ENCODE measurements around the gene ST6GAL1. TPM values are rescaled to one million over a fixed set of nuclear protein-coding genes. Genes with fewer than 3 reads are reported as not detected.
"Not testable (repeated sequence)": the region's sequence is repeated elsewhere in the genome, so short reads cannot be mapped to it uniquely, and the experiment has no call there.

Gene ST6GAL1
- total and polyA plus RNA-seq, 4 donors, result 28.9 to 44.6 (median 34.6) TPM

DNA sequence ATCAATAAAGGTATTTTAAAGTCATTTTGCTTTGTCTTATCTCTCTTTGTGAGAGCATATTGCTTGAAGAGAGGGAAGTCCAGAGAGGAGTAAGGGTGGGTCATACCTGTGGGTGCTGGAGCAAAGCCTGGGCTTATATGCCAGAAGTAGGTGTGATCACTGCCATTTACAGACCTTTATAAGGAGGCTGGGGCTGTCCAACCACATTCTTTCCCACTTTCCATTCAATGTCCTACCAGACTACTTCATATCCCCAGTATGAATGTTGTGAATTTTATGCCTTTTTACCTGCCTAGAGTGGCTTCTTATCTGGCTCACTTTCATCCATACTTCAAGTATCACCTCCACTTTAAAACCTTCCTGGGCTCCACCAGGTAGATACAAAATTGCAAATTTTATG, 39.4 kb upstream of the ST6GAL1 start:
- DNase-seq (ENCODE audit: low read depth in 4 of 6, low spot score in 6 of 6), result no peak
- Histone ChIP-seq H3K27me3 (ENCODE audit: control insufficient read depth, insufficient read depth, low read length) (peaks cover 5% of the 10 kb centered on the region), H3K4me1 (ENCODE audit: control insufficient read depth, insufficient read depth, low read length) (no peaks in the 10 kb centered on the region), H3K9me3 (ENCODE audit: control insufficient read depth, insufficient read depth, low read length) (no peaks in the 10 kb centered on the region), H3K36me3 (ENCODE audit: control insufficient read depth, insufficient read depth, low read length) (no peaks in the 10 kb centered on the region), H3K4me3 (ENCODE audit: low read depth, low read length) (no peak overlapping the region), H3K27ac (ENCODE audit: low read depth, low read length) (no peak overlapping the region)

DNA sequence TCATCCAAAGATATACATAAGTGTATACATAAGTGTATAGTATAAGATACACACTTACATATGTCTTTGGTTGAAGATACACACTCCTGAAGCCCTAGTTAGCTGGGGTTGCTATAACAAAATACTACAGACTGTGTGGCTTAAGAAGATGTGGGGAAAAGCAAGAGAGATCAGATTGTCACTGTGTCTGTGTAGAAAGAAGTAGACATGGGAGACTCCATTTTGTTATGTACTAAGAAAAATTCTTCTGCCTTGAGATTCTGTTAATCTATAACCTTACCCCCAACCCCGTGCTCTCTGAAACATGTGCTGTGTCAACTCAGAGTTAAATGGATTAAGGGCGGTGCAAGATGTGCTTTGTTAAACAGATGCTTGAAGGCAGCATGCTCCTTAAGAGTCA, 37.3 kb upstream of the ST6GAL1 start:
- H3K4me3 ChIP-seq (ENCODE audit: low read depth, low read length); H3K27ac ChIP-seq (ENCODE audit: low read depth, low read length); H3K9me3 ChIP-seq (ENCODE audit: control insufficient read depth, insufficient read depth, low read length); H3K4me1 ChIP-seq (ENCODE audit: control insufficient read depth, insufficient read depth, low read length); H3K27me3 ChIP-seq (ENCODE audit: control insufficient read depth, insufficient read depth, low read length); DNase-seq (ENCODE audit: low read depth in 4 of 6, low spot score in 6 of 6); H3K36me3 ChIP-seq (ENCODE audit: control insufficient read depth, insufficient read depth, low read length): not testable (repeated sequence)
- no CpG with 5 or more reads among the region's 2 CpGs for WGBS (ENCODE audit: insufficient coverage)

DNA sequence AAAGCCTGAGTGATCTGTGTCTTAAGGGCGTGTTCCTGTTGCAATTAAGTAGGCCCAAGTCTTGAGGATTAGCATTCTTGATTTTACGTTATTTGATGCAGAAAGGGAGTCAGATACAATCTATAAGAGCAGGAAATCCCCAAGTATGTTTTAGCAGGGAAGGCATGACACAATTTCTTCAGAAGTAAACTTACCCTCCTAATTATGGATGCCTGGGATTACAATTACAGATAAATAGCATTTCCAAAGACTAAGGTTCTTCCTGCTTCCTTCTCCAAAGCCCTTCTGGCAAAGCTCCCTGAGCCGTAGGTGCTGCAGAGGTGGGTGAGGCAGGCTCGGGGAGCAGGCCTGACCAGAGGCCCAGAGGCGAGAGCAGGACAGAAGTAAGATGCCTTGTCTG, 34.9 kb upstream of the ST6GAL1 start:
- H3K4me3 ChIP-seq (ENCODE audit: low read depth, low read length), result no peak overlapping the region
- no peaks in the 10 kb centered on the region for H3K9me3 ChIP-seq (ENCODE audit: control insufficient read depth, insufficient read depth, low read length)
- no peaks in the 10 kb centered on the region for H3K36me3 ChIP-seq (ENCODE audit: control insufficient read depth, insufficient read depth, low read length)
- H3K4me1 ChIP-seq (ENCODE audit: control insufficient read depth, insufficient read depth, low read length), result no peaks in the 10 kb centered on the region
- no peaks in the 10 kb centered on the region for H3K27me3 ChIP-seq (ENCODE audit: control insufficient read depth, insufficient read depth, low read length)
- no peak for DNase-seq (ENCODE audit: low read depth in 4 of 6, low spot score in 6 of 6)
- no peak overlapping the region for H3K27ac ChIP-seq (ENCODE audit: low read depth, low read length)
- WGBS (ENCODE audit: insufficient coverage), result 95% methylated on average over 3 of the region's 5 CpGs

DNA sequence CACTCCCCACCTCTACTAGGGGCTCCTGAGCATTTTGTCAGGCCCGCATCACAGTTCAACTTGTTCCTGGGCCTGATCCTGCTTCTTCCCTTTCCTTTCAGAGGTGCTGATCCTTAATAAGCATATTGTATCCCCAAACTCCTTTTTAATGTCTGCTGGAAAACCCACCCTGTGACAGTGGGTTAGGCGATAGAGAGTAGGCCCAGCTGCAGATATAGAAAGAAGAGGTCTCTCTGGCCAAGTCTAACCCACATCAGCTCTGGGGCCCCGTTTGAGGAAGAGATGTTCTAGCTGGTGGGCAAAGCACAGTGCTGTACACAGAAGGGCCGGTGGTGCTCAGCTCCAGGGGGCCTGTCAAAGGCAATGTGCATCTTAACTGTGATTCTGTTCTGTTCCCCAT, 34.3 kb upstream of the ST6GAL1 start:
- no peak for DNase-seq (ENCODE audit: low read depth in 4 of 6, low spot score in 6 of 6)
- no peaks in the 10 kb centered on the region for H3K27me3 ChIP-seq (ENCODE audit: control insufficient read depth, insufficient read depth, low read length)
- no peak overlapping the region for H3K27ac ChIP-seq (ENCODE audit: low read depth, low read length)
- no peak overlapping the region for H3K4me3 ChIP-seq (ENCODE audit: low read depth, low read length)
- 91% methylated on average over 3 of the region's 4 CpGs for WGBS (ENCODE audit: insufficient coverage)
- H3K9me3 ChIP-seq (ENCODE audit: control insufficient read depth, insufficient read depth, low read length), result no peaks in the 10 kb centered on the region
- H3K4me1 ChIP-seq (ENCODE audit: control insufficient read depth, insufficient read depth, low read length), result no peaks in the 10 kb centered on the region
- H3K36me3 ChIP-seq (ENCODE audit: control insufficient read depth, insufficient read depth, low read length), result no peaks in the 10 kb centered on the region

DNA sequence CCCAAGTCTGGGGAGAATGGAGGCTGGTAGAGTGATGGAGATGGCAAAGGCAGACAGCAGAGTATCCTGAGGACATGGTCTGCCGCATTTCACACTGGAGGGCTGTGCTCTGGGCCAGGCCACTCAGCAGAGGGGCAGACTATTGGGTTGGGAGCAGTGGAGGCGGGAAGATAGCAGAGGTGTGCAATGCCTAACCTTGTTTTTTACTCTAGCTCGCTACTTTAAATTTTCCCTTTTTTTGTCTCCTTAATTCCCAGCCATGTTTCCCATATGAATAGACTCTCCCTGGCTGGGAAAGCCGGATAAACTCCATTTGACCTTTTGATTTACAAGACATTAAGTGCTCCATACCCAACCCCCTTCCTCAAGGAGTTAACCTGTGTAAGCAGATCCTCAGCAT, 33.5 kb upstream of the ST6GAL1 start:
- no peaks in the 10 kb centered on the region for H3K27me3 ChIP-seq (ENCODE audit: control insufficient read depth, insufficient read depth, low read length)
- H3K9me3 ChIP-seq (ENCODE audit: control insufficient read depth, insufficient read depth, low read length), result no peaks in the 10 kb centered on the region
- DNase-seq (ENCODE audit: low read depth in 4 of 6, low spot score in 6 of 6), result no peak
- no peaks in the 10 kb centered on the region for H3K4me1 ChIP-seq (ENCODE audit: control insufficient read depth, insufficient read depth, low read length)
- no peaks in the 10 kb centered on the region for H3K36me3 ChIP-seq (ENCODE audit: control insufficient read depth, insufficient read depth, low read length)
- H3K27ac ChIP-seq (ENCODE audit: low read depth, low read length), result no peak overlapping the region
- 49% methylated on average over 4 of the region's 4 CpGs for WGBS (ENCODE audit: insufficient coverage)
- H3K4me3 ChIP-seq (ENCODE audit: low read depth, low read length), result no peak overlapping the region

DNA sequence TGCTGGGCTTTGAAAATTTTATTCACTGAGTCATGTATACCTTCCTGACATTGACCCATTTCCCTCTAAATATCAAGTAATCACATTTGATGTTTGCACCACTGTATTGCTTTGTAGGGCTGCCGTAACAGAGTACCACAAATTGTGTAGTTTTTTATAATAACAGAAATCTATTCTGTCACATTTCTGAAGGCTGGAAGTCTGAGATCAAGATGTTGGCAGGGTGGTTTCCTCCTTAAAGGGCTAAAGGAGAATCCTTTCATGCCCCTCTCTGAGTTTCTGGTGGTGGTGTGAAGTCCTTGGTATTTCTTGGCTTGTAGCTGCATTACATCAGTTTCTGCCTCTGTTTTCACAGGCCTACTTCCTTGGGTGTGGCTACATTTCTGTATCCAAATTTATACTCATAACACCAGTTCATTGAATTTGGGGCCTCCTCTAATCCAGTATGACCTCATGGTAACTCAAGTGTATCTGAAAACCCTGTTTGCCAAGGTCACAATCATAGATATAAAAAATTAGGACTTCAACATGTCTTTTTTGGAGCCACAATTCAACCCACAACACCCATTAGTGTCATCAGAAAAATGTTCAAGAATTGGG, 29.1 kb upstream of the ST6GAL1 start:
- Histone ChIP-seq H3K9me3 (ENCODE audit: control insufficient read depth, insufficient read depth, low read length) (no peaks in the 10 kb centered on the region), H3K27ac (ENCODE audit: low read depth, low read length) (no peak overlapping the region), H3K4me1 (ENCODE audit: control insufficient read depth, insufficient read depth, low read length) (no peaks in the 10 kb centered on the region), H3K27me3 (ENCODE audit: control insufficient read depth, insufficient read depth, low read length) (no peaks in the 10 kb centered on the region), H3K36me3 (ENCODE audit: control insufficient read depth, insufficient read depth, low read length) (no peaks in the 10 kb centered on the region), H3K4me3 (ENCODE audit: low read depth, low read length) (no peak overlapping the region)
- WGBS (ENCODE audit: insufficient coverage), result no CpG with 5 or more reads among the region's 1 CpG
- no peak for DNase-seq (ENCODE audit: low read depth in 4 of 6, low spot score in 6 of 6)

DNA sequence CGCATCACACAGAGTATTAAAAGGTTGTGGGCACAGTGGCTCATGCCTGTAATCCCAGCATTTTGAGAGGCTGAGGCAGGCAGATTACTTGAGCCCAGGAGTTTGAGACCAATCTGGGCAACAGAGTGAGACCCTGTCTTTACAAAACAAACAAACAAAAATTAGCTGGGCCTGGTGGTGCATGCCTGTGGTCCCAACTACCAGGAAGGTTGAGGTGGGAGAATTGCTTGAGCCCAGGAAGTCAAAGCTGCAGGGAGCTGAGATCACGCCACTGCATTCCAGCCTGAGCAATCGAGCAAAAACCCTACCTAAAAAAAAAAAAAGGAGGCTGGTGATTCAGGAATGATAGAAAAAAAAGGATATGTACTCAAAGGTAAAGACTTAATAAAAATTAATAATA, 28.2 kb upstream of the ST6GAL1 start:
- H3K36me3 ChIP-seq (ENCODE audit: control insufficient read depth, insufficient read depth, low read length), result no peaks in the 10 kb centered on the region
- no peaks in the 10 kb centered on the region for H3K9me3 ChIP-seq (ENCODE audit: control insufficient read depth, insufficient read depth, low read length)
- no peaks in the 10 kb centered on the region for H3K4me1 ChIP-seq (ENCODE audit: control insufficient read depth, insufficient read depth, low read length)
- DNase-seq (ENCODE audit: low read depth in 4 of 6, low spot score in 6 of 6), result no peak
- no CpG with 5 or more reads among the region's 3 CpGs for WGBS (ENCODE audit: insufficient coverage)
- H3K27me3 ChIP-seq (ENCODE audit: control insufficient read depth, insufficient read depth, low read length), result no peaks in the 10 kb centered on the region
- H3K27ac ChIP-seq (ENCODE audit: low read depth, low read length), result no peak overlapping the region
- H3K4me3 ChIP-seq (ENCODE audit: low read depth, low read length), result no peak overlapping the region

DNA sequence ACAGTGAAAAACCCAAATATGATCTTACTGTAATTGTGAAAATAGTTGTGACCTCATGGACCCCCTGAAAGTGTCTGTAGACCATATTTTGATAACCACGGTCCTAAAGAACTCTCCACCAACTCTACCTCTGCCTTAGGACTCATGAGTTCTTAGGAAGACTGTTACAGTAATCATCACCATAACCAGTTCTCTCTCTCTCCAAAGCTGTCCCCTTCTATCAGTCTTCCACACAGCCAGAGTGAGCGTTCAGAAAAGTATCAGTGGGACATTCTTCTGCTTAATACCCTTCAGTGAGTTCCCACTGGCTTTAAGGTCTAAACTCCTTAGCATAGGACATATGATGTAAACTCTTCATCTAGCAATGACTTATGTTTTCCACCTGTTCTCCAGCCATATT, 27.6 kb upstream of the ST6GAL1 start:
- Histone ChIP-seq H3K36me3 (ENCODE audit: control insufficient read depth, insufficient read depth, low read length) (no peaks in the 10 kb centered on the region), H3K27me3 (ENCODE audit: control insufficient read depth, insufficient read depth, low read length) (no peaks in the 10 kb centered on the region)
- 95% methylated on average over 2 of the region's 2 CpGs for WGBS (ENCODE audit: insufficient coverage)

DNA sequence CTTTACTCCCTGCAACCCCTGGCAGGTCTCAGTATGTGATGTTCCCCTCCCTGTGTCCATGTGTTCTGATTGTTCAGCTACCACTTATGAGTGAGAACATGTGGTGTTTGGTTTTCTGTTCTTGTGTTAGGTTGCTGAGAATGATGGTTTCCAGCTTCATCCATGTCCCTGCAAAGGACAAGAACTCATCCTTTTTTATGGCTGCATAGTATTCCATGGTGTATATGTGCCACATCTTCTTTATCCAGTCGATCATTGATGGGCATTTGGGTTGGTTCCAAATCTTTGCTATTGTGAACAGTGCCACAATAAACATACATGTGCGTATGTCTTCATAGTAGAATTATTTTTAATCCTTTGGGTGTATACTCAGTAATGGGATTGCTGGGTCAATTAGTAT, 26.6 kb upstream of the ST6GAL1 start:
- not testable (repeated sequence) for H3K4me1 ChIP-seq (ENCODE audit: control insufficient read depth, insufficient read depth, low read length); H3K9me3 ChIP-seq (ENCODE audit: control insufficient read depth, insufficient read depth, low read length); H3K4me3 ChIP-seq (ENCODE audit: low read depth, low read length); H3K27me3 ChIP-seq (ENCODE audit: control insufficient read depth, insufficient read depth, low read length); H3K36me3 ChIP-seq (ENCODE audit: control insufficient read depth, insufficient read depth, low read length); DNase-seq (ENCODE audit: low read depth in 4 of 6, low spot score in 6 of 6); H3K27ac ChIP-seq (ENCODE audit: low read depth, low read length)
- no CpG with 5 or more reads among the region's 2 CpGs for WGBS (ENCODE audit: insufficient coverage)

More for the DNA sequence above, 27.6 kb upstream of the ST6GAL1 start:
- Histone ChIP-seq H3K4me3 (ENCODE audit: low read depth, low read length) (no peak overlapping the region), H3K4me1 (ENCODE audit: control insufficient read depth, insufficient read depth, low read length) (no peaks in the 10 kb centered on the region), H3K9me3 (ENCODE audit: control insufficient read depth, insufficient read depth, low read length) (no peaks in the 10 kb centered on the region), H3K27ac (ENCODE audit: low read depth, low read length) (no peak overlapping the region)
- no peak for DNase-seq (ENCODE audit: low read depth in 4 of 6, low spot score in 6 of 6)

DNA sequence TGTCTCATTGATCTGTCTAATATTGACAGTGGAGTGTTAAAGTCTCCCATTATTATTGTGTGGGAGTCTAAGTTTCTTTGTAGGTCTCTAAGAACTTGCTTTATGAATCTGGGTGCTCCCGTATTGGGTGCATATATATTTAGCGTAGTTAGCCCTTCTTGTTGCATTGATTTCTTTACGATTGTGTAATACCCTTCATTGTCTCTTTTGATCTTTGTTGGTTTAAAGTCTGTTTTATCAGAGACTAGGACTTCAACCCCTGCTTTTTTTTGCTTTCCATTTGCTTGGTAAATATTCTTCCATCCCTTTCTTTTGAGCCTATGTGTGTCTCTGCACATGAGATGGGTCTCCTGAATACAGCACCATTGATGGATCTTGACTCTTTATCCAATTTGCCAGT, 23.3 kb upstream of the ST6GAL1 start:
- not testable (repeated sequence) for H3K27me3 ChIP-seq (ENCODE audit: control insufficient read depth, insufficient read depth, low read length); H3K4me1 ChIP-seq (ENCODE audit: control insufficient read depth, insufficient read depth, low read length)
- WGBS (ENCODE audit: insufficient coverage), result no CpG with 5 or more reads among the region's 3 CpGs

More for the DNA sequence above, 23.3 kb upstream of the ST6GAL1 start:
- not testable (repeated sequence) for H3K36me3 ChIP-seq (ENCODE audit: control insufficient read depth, insufficient read depth, low read length); H3K27ac ChIP-seq (ENCODE audit: low read depth, low read length); DNase-seq (ENCODE audit: low read depth in 4 of 6, low spot score in 6 of 6); H3K9me3 ChIP-seq (ENCODE audit: control insufficient read depth, insufficient read depth, low read length); H3K4me3 ChIP-seq (ENCODE audit: low read depth, low read length)

All from spinal cord (tissue), 10 donors.